GM21526 (cell line): ENCODE results near the gene AFAP1L1.

Experiments
- ATAC-seq: cut with Tn5 transposase; IDR thresholded peaks from one replicate; pipeline ENCODE4 v1.9.1; 2021; ENCODE audit warnings: moderate library complexity; ENCODE audit not compliant: unreplicated experiment, low FRiP score

Gene AFAP1L1

DNA sequence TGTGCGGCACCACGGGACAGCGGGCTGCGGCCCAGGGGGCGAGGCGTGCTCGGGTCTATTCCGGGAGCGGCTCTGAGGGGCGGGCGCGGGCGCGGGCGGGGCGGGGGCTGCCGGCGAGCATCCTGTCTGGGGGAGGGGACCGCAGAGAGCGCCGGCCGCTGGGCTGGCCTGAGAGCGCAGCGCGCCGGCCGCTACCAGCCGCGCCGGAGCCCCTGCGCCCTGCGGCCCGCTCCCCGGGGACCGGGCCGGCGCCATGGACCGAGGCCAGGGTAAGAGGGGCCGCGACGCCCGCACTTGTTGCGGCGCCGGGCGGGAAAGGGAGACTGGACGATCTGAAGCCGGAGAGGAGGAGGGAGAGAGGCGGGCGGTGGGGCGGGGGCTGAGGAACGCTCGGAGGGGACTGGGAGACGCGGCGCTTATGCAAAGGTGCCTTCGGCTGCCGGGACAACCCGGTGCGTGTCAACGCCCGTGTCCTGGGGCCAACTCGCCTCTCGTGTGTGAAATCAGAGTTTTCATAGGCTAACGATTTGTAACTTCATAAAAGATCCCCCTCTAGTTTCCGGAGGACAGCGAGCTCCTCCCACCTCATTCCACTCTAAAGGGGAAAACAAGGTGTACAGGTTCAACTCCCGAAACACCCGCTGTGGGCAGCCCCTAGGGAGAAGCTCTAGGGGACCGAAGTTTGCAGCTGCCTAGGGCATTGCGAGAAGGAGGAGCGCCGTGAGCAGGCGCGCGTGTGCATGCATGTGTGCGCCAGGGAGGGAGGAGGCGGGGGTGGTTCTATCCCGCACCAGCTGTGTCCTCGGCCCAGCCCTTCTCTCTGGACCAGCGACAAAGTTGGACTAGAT lies at the start of gene AFAP1L1:
Gene AFAP1L1, plus strand, starts transcription at position 144 of the 848 bp plus-strand sequence. Its CDS starts 110 bp downstream, at position 254.
- no peak for ATAC-seq

GRCh38 chr5:149223081-149223848 lies 48.4 kb upstream of the AFAP1L1 start:
- no peak for ATAC-seq

GRCh38 chr5:149224282-149224681 lies 47.4 kb upstream of the AFAP1L1 start:
- ATAC-seq, result no peak

GRCh38 chr5:149227168-149227826 lies 44.4 kb upstream of the AFAP1L1 start:
- no peak for ATAC-seq

DNA sequence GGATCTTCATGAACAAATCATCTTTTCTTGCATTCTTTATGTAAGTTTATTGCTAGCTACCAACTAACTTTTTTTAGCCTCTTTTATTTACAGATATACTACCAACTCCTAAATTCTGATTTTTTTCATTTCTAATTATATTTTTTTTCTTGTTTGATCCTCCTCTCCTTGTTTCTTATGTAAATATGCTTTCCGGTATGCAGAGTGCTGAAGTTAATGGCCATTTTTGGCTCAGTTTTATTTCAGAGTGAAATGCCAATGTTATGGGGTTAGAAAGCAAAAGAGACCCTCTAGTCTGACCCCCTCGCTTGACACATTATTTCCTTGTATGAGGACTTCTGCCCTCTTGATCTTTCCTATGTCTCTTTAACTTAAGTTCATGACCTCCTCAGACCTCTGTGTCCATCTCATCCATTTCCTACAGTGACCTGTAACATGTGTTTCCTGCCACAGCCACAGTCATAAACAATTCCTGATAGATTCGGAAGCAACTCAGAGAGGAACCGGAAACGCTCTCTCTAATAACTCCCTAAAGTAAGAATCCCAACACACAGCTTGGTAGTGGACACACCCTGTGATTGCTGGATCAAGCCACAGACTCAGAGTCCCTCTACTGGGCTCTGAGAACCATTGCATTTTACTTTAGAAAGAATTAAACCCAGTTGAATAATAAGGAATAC lies 42.9 kb upstream of the AFAP1L1 start:
- no peak for ATAC-seq

DNA sequence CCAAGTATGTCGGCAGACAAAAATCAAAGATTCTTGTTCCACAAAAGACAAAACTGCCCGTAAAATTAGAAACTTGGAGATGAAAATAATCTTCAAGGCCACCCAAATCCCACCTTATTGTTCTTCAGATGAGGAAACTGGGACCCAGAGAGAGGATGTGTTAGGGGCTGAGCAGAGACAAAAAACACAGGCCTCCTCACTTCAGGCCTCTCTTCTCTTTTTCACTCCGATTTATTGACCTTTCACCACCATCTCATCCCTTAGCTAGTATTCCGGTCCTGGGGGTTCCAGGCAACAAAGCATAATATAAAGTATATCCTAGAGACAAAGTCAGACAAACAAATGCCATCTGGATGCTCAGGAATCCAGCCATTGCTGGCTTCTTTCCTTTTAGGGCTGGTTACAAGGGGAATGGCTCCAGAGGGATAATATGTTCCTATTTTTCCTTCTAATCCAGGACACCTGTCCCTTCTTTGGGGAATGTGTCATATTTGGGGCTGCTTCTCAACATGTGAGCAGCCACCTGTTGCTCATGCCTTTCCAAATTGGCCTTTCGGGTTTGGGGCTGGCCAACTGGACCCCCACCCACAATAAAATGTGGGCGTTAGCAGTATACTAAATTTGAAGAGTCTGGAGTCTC lies 42.2 kb upstream of the AFAP1L1 start:
- ATAC-seq, result no peak

DNA sequence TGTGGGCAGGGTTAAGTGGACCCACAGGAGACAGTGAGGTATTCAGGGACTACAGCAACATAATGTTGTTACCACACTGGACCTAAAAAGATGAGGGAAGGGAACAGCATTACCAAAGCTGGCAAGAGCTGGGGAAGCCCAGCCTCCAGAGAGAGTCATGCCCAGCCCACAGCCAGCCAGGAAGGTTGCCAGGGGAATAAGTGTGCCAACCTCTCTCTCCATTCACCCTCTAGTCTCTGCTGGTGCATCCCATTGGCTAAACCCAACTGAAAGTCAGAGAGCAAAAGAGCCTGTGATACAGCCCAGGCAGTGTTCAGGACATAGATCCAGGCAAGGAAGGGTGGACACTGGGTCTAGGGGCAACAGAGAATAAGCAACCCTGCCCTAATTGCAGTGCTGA lies 35.8 kb upstream of the AFAP1L1 start:
- ATAC-seq, result no peak

DNA sequence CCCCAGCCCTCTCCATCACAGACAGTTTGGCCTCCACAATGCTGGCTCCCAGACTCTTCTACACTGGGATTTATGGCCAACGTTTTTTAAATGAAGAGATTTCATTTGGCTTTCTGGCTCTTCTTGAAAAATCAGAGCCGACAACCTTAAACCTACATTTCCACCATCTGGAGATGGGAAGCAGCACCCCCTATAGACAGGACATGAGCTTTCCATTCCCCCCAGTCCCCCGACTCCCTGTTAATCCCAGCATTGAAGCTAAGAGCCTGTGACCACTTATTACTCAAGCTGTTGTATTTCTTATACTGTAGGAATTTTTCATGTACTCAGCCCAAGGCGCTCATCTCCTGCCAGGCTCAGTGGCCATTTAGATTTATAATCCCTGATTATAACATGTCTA lies 34.0 kb upstream of the AFAP1L1 start:
- no peak for ATAC-seq

GRCh38 chr5:149238540-149238939 lies 33.1 kb upstream of the AFAP1L1 start:
- no peak for ATAC-seq

DNA sequence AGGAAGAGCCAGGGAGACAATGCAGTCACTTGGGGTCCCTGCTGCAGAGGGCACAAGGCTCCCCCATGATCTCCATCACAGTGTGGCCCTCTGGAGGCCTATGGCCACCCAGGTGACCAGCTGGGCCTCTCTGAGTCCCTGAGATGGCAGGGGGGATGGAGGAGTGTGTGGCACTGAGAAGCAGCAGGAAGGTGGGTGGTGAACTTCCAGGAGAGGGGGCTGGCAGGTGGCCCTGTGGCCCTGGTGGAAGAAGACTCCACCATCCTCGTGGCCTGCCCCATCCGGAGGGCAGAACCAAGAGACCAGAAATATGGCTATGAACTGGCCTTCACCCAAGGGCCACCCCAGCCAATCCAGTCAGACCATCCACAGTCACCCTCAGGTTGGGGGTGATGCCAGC lies 31.7 kb upstream of the AFAP1L1 start:
- ATAC-seq, result no peak

GRCh38 chr5:149240354-149240998 lies 31.2 kb upstream of the AFAP1L1 start:
- ATAC-seq, result no peak

DNA sequence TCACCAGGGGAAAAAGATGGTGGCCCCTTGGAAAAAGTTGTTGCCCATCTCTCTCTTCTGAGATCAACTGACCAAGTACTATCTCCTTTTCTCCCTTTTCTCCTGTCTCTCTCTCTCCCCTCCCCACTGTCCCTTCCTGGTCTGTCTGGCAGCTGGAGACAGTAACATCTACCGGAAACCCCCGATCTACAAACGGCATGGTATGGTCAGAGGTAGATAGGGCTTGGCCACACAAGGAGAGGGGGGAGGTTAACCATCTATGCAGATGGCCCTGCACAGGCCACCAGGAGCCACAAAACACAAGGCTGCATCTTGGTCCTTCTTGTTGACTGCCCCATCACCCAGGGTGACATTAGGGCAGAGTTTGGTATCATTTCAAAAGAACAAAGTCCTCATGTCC lies 29.3 kb upstream of the AFAP1L1 start:
- ATAC-seq, result no peak

GRCh38 chr5:149246906-149247305 lies 24.8 kb upstream of the AFAP1L1 start:
- ATAC-seq, result no peak

- no peak for ATAC-seq
Measured at GRCh38 chr5:149247726-149248125, 23.9 kb upstream of the AFAP1L1 start.

DNA sequence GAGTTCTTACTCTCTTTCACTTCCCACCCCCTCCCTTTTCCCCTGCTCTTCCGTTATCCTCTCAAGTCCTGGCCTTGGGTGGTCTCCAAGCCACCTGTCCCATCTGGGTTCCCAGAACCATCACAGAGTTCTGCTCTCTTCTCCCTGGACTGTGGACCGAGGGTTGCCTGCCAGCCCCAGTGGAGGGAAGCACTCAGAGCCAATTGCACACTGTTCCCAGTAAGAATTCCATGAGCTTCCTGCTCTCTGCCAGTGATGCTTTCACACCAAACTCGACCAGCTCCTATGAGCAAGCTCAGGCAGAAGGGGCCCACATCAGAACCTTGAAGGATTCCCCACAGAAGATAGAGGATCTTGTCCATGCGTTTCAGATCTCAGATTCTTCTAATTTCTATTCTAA lies 20.1 kb upstream of the AFAP1L1 start:
- ATAC-seq, result no peak

DNA sequence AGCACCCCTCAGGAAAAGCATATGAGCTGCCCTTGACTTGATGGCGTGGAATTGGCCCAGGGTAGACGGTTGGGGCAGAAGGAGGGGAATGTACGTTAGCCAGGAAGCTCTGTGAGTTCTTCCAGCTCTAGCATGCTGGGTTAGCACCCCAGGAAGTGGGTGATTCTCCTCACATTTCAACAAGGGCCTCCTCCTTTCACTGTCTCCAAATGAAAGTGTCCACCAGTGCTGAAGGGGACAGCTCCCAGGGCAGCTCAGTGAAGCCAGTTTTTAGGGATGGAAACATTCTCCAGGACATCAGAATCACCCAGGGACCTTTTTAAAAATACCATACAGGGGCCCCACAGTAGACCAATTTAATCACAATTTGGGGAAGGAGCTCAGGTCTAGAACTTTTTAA lies 17.2 kb upstream of the AFAP1L1 start:
- no peak for ATAC-seq

DNA sequence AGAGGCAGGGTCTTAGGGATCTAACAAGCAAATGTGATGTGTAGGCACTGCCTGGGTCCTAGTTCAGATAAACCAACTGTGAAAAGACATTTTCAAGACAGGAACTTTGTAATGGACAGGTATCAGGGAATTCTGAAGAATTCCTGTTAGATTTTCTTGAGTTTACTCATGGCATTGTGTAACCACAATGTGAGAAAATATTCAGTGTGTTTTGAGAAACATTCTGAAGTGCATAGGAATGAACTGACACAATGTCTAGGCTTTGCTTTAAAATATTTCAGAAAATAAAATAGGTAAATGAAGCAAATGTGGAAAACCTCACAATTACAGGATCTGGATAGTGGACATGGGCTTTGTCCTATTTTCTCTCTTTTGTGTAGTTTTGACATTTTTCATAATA lies 15.2 kb upstream of the AFAP1L1 start:
- no peak for ATAC-seq

DNA sequence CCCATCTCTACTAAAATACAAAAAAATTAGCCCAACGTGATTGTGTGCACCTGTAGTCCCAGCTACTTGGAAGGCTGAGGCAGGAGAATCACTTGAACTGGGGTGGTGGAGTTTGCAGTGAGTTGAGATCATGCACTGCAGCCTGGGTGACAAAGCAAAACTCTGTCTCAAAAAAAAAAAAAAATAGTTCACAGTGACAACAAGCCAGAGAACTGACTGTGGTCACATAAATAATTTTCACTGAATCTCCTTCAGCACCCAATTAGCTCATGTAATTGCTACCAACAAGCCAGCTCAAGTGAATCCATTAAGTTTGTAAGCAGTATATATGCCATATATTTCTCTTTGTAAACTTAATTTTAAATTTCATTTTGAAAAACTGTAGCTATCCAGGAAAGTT lies 14.5 kb upstream of the AFAP1L1 start:
- no peak for ATAC-seq

GRCh38 chr5:149257889-149258705 lies 13.6 kb upstream of the AFAP1L1 start:
- no peak for ATAC-seq
